ENCODE measurements around the gene CDC14A.

GRCh38 chr1:100542285-100542684 is 190.0 kb downstream of the CDC14A start:
- no peak for TF ChIP-seq POLR2A (IDR thresholded peaks at IDR 0.05)
- TF ChIP-seq CTCF (IDR thresholded peaks at IDR 0.05): no peak

Data from adrenal gland (tissue), 5 donors.